IPS-15b (cell line): ENCODE measurements around the gene PAK6.

Experiments used
- H3K27me3 ChIP-seq: one replicate; pipeline ENCODE4 v1.6.1; 2013; ENCODE audit warnings: low read length; ENCODE audit not compliant: control insufficient read depth, insufficient read depth
- H3K36me3 ChIP-seq: one replicate; pipeline ENCODE4 v1.6.1; 2013; ENCODE audit warnings: low read length; ENCODE audit not compliant: control insufficient read depth, insufficient read depth
- H3K4me1 ChIP-seq: one replicate; pipeline ENCODE4 v1.6.1; 2013; ENCODE audit warnings: mild to moderate bottlenecking, low read length; ENCODE audit not compliant: control insufficient read depth, insufficient read depth
- H3K4me3 ChIP-seq: one replicate; pipeline ENCODE4 v1.5.1; 2013; ENCODE audit warnings: low read depth, low read length
- H3K9ac ChIP-seq: one replicate; pipeline ENCODE4 v1.6.1; 2013; ENCODE audit warnings: low read depth, mild to moderate bottlenecking, low read length
- H3K9me3 ChIP-seq: one replicate; pipeline ENCODE4 v1.6.1; 2013; ENCODE audit warnings: mild to moderate bottlenecking, low read length; ENCODE audit not compliant: control insufficient read depth, insufficient read depth

PAK6 gene

GRCh38 chr15:40282147-40282868 lies 43.4 kb downstream of the PAK6 start:
- H3K4me3 ChIP-seq: peak overlapping the region; percentile 61
- no peak overlapping the region for H3K9ac ChIP-seq
- H3K36me3 ChIP-seq: no peaks in the 10 kb centered on the region
- peaks cover 25% of the 10 kb centered on the region for H3K4me1 ChIP-seq
- H3K27me3 ChIP-seq: peaks cover 73% of the 10 kb centered on the region
- no peaks in the 10 kb centered on the region for H3K9me3 ChIP-seq

GRCh38 chr15:40282869-40283614 lies 44.2 kb downstream of the PAK6 start, which contains the start of gene ANKRD63:
ANKRD63 (minus strand) TSS chr15:40283064; CDS start chr15:40282586, 478 bp downstream.
- peaks cover 25% of the 10 kb centered on the region for H3K4me1 ChIP-seq
- H3K27me3 ChIP-seq: peaks cover 79% of the 10 kb centered on the region
- H3K9ac ChIP-seq: no peak within 1 kb of the TSS
- H3K4me3 ChIP-seq: peak within 1 kb of the TSS; percentile 61
- H3K9me3 ChIP-seq: no peaks in the 10 kb centered on the region
- H3K36me3 ChIP-seq: no peaks in the 10 kb centered on the region

DNA sequence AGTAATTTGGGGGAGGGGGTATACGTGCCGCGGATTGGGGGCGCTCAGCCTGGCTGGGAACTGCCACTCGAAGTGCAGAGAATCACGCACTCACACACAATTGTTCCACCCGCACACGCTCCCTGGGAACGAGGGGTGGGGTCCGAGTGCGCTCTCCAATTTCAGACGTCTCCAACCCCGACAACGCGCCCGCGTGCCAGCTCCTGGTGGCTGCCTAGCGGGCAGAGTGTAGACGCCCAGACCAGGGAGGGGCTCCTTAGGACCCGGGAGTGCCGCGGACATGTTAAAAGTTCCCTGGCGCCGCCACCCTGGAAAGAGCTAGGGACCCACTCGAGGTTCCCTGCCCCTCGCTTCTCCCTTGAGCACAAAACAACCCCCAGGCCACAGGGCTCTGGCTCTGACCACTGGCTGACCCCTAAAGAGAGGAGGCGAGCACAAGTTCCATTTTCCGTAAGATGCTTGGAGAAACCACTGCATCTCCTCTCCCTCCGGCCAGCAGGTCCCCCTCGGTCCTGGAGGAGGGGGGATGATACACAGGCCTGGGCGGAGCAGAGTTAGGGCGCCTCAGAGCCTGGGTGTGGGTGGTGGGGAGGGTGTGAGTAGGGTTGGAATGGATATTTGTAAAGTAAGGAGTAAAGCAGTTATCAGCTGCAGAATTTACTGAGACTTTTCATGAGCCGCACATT lies 44.9 kb downstream of the PAK6 start:
- H3K9ac ChIP-seq: no peak overlapping the region
- no peaks in the 10 kb centered on the region for H3K9me3 ChIP-seq
- H3K27me3 ChIP-seq: peaks cover 75% of the 10 kb centered on the region
- H3K4me3 ChIP-seq: peak overlapping the region; percentile 61
- H3K36me3 ChIP-seq: no peaks in the 10 kb centered on the region
- H3K4me1 ChIP-seq: peaks cover 25% of the 10 kb centered on the region

GRCh38 chr15:40285151-40285550 lies 46.3 kb downstream of the PAK6 start:
- H3K4me1 ChIP-seq: peaks cover 25% of the 10 kb centered on the region
- no peak overlapping the region for H3K9ac ChIP-seq
- H3K4me3 ChIP-seq: no peak overlapping the region
- H3K27me3 ChIP-seq: peaks cover 79% of the 10 kb centered on the region
- H3K9me3 ChIP-seq: no peaks in the 10 kb centered on the region
- no peaks in the 10 kb centered on the region for H3K36me3 ChIP-seq

DNA sequence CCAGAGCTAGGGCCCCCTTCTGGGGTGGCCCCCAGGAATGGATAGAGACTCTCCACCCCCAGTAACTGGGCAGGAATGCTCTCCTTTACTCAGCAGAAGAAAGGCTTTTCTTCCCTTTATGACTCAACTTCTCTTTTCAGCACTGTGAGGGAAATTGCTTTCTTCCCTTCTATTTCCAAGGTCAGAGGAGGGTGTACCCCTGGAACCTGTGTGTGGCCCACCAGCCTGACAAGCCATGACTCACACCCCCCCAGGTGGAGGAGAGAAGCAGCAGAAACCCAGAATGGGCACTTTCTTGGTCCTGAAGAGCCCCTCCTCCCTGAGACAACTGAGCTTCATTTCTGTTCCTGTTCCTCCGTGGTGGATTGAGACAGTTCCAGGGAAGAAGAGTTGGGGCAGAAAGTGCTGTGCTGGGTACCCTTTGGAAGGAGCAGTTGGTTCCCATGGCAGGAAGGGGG lies 46.7 kb downstream of the PAK6 start:
- H3K4me1 ChIP-seq: peaks cover 28% of the 10 kb centered on the region
- no peaks in the 10 kb centered on the region for H3K9me3 ChIP-seq
- H3K27me3 ChIP-seq: peaks cover 79% of the 10 kb centered on the region
- no peaks in the 10 kb centered on the region for H3K36me3 ChIP-seq
- no peak overlapping the region for H3K4me3 ChIP-seq
- H3K9ac ChIP-seq: no peak overlapping the region

DNA sequence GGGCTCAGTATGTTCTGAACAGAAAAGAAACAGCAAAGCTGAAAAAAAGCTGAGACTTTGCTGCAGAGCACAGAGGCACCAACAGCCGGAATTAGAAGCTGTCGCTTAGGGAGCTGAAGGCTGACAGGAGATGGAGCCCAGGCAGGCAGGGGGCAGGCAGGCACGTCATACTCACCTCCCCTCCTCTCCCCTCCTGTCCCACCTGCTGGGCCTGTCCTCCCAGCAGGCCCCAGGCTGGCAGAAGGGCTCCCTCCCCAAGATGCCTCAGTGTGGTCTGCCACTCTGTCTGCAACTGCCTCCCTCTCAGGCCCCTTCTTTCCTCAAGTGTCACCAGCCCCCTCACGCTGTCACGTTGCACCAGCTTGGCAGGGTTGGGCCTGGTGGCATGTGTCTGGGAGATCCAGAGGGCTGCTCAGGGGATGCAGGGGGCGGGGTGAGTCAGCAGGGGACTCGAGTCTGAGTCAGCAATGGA lies 47.2 kb downstream of the PAK6 start:
- H3K27me3 ChIP-seq: peaks cover 75% of the 10 kb centered on the region
- no peaks in the 10 kb centered on the region for H3K9me3 ChIP-seq
- H3K36me3 ChIP-seq: no peaks in the 10 kb centered on the region
- H3K4me3 ChIP-seq: no peak overlapping the region
- H3K9ac ChIP-seq: no peak overlapping the region
- peaks cover 23% of the 10 kb centered on the region for H3K4me1 ChIP-seq

- no peaks in the 10 kb centered on the region for H3K36me3 ChIP-seq
- peaks cover 23% of the 10 kb centered on the region for H3K4me1 ChIP-seq
- H3K27me3 ChIP-seq: peaks cover 73% of the 10 kb centered on the region
- no peaks in the 10 kb centered on the region for H3K9me3 ChIP-seq
- no peak overlapping the region for H3K9ac ChIP-seq
- H3K4me3 ChIP-seq: no peak overlapping the region
These were observed 47.9 kb downstream of the PAK6 start for GRCh38 chr15:40286794-40287193.

DNA sequence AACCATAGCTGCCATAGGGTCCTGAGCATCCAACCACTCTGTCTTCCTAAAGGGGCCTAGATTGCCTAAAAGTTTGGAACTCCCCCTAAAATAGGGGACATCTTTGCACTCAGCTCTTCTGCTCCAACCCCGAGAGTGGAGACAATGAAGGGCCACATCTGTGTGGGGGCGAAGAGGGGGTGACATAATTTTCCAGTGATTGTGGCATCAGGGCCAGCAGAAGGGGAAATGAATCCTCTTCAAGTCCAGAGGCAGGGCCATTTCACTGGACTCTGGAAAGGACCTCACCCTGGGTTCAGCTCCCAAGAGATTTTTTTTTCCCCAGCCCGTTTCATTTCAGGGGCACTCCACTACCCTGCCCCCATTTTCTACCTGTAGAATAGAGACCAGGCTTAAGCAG lies 48.6 kb downstream of the PAK6 start:
- no peak overlapping the region for H3K9ac ChIP-seq
- H3K4me3 ChIP-seq: no peak overlapping the region
- peaks cover 23% of the 10 kb centered on the region for H3K4me1 ChIP-seq
- no peaks in the 10 kb centered on the region for H3K9me3 ChIP-seq
- no peaks in the 10 kb centered on the region for H3K36me3 ChIP-seq
- peaks cover 73% of the 10 kb centered on the region for H3K27me3 ChIP-seq

GRCh38 chr15:40287968-40288367 lies 49.1 kb downstream of the PAK6 start:
- H3K9ac ChIP-seq: no peak overlapping the region
- peaks cover 73% of the 10 kb centered on the region for H3K27me3 ChIP-seq
- no peaks in the 10 kb centered on the region for H3K36me3 ChIP-seq
- no peak overlapping the region for H3K4me3 ChIP-seq
- peaks cover 23% of the 10 kb centered on the region for H3K4me1 ChIP-seq
- H3K9me3 ChIP-seq: no peaks in the 10 kb centered on the region

DNA sequence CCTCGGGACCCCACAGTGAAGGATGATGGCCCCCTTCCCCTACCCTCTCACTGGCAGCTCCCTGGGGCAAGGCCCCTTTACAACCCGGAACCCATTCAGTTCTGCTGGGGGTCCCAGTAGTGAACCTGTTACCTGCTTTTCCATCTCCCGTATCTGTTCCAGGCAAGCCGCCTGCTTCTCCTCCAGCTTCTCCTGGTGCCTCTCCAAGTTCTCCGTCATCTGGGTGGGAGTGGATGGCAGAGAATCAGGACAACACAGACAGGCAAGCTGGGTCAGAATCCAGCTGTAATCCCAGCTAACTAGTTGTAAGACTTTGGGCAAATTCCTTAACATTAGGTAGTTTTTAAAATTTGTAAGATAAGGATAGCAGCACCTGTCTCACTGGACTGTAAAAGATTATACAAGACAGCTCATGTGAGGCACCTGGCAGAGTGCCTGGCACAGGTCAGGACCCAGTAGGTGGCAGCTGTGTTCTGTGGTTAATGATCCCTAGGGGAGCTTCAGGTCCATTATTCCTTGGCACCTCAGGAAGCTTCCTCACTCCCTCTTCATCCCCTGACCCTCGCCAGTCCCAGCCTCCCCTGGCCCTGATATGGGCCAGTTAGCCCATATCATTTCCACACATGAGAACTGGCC lies 50.4 kb downstream of the PAK6 start:
- no peak overlapping the region for H3K9ac ChIP-seq
- peaks cover 69% of the 10 kb centered on the region for H3K27me3 ChIP-seq
- H3K36me3 ChIP-seq: no peaks in the 10 kb centered on the region
- H3K4me1 ChIP-seq: peaks cover 20% of the 10 kb centered on the region
- H3K4me3 ChIP-seq: no peak overlapping the region
- H3K9me3 ChIP-seq: no peaks in the 10 kb centered on the region

DNA sequence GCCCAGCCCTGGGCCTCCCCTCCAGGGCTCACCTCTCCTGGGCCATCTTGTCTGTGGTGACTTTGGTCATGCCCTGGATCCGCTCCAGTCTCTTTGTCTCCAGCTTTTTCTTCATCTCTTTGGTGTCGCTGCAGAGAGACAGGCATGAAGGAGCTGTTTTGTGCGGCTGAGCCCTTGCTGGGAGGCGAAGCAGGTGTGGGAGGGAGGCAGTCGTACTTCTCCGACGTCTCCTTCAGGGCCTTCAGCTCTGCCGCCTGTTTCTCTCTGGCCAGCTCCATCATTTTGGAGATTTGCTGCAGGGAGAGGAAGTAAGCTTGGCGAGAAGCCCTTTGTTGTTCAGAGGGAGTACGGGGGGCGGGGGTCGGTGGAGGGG lies 51.7 kb downstream of the PAK6 start:
- no peaks in the 10 kb centered on the region for H3K9me3 ChIP-seq
- H3K9ac ChIP-seq: no peak overlapping the region
- H3K4me3 ChIP-seq: no peak overlapping the region
- peaks cover 12% of the 10 kb centered on the region for H3K4me1 ChIP-seq
- peaks cover 63% of the 10 kb centered on the region for H3K27me3 ChIP-seq
- H3K36me3 ChIP-seq: no peaks in the 10 kb centered on the region
